PC-9 (cell line): ENCODE measurements around the gene KRT3. TPM values are rescaled to one million over a fixed set of nuclear protein-coding genes. Genes with fewer than 3 reads are reported as not detected.

Experiments used
- BruUV-seq: library from RNA; stranded (reverse); fragments of 400-500 nt; replicated peaks from 2 replicates; lab custom pipeline; 2021; lab: Mats Ljungman, UMichigan
- CTCF ChIA-PET: fragments of 300-600 bp; sonication (Branson Sonifier 250); formaldehyde crosslinking; loops from one replicate; lab custom pipeline; 2022; ENCODE audit warnings: antibody characterized with exemption; lab: Charles Lee
- POLR2A ChIA-PET: fragments of 300-600 bp; sonication (Branson Sonifier 250); formaldehyde crosslinking; loops from one replicate; lab custom pipeline; 2022; ENCODE audit warnings: antibody characterized with exemption; ENCODE audit not compliant: unreplicated experiment; lab: Charles Lee
- DNase-seq, 2 experiments: peaks; one replicate each; pipeline versions ENCODE4 v3.0.0 to v3.0.0-alpha.2; 2015 to 2022; ENCODE audit warnings: mixed read lengths in 1 of 2
- H2AFZ ChIP-seq: fragments of 200-600 bp; sonication (generic); 2 replicates; pipeline ENCODE4 v1.8.1; 2017; ENCODE audit warnings: antibody characterized with exemption
- H3F3A ChIP-seq: fragments of 200-600 bp; sonication (generic); 2 replicates; pipeline ENCODE4 v1.8.1; 2017; ENCODE audit warnings: antibody characterized with exemption, mild to moderate bottlenecking, low read depth; ENCODE audit not compliant: insufficient read depth
- H3K27ac ChIP-seq: fragments of 200-600 bp; sonication (generic); 2 replicates; pipeline ENCODE4 v1.6.1; 2016; ENCODE audit warnings: mixed run types
- H3K27me3 ChIP-seq: fragments of 200-600 bp; sonication (generic); 2 replicates; pipeline ENCODE4 v1.6.1; 2016; ENCODE audit warnings: low read depth, mixed run types; ENCODE audit not compliant: insufficient read depth
- H3K36me3 ChIP-seq: fragments of 200-600 bp; sonication (generic); 2 replicates; pipeline ENCODE4 v1.6.1; 2016; ENCODE audit warnings: low read depth, mixed run types
- H3K4me1 ChIP-seq: fragments of 200-600 bp; sonication (generic); replicated peaks from 2 replicates; pipeline ENCODE4 v1.6.1; 2016; ENCODE audit warnings: mixed run types; ENCODE audit not compliant: insufficient read depth
- H3K4me2 ChIP-seq: fragments of 200-600 bp; sonication (generic); 2 replicates; pipeline ENCODE4 v1.6.1; 2017; ENCODE audit warnings: mixed run types
- H3K4me3 ChIP-seq: fragments of 200-600 bp; sonication (generic); 2 replicates; pipeline ENCODE4 v1.6.1; 2016; ENCODE audit warnings: mixed run types
- H3K79me2 ChIP-seq: fragments of 200-600 bp; sonication (generic); 2 replicates; pipeline ENCODE4 v1.6.1; 2017; ENCODE audit warnings: low read depth, mixed run types
- H3K9me2 ChIP-seq: fragments of 200-600 bp; sonication (generic); 2 replicates; pipeline ENCODE4 v1.8.1; 2017; ENCODE audit warnings: mild to moderate bottlenecking; ENCODE audit not compliant: insufficient read depth
- H3K9me3 ChIP-seq: fragments of 200-600 bp; sonication (generic); 2 replicates; pipeline ENCODE4 v1.8.1; 2016; ENCODE audit warnings: low read depth; ENCODE audit not compliant: insufficient read depth
- H4K20me1 ChIP-seq: fragments of 200-600 bp; sonication (generic); 2 replicates; pipeline ENCODE4 v1.8.1; 2017; ENCODE audit not compliant: insufficient read depth
- CTCF ChIP-seq: fragments of 200-600 bp; sonication (generic); conservative IDR thresholded peaks from 2 replicates; pipeline ENCODE4 v1.6.1; 2017; ENCODE audit warnings: mixed run types, antibody characterized with exemption, mild to moderate bottlenecking, moderate library complexity
- EZH2 ChIP-seq: fragments of 200-600 bp; sonication (generic); IDR thresholded peaks from 2 replicates; pipeline ENCODE4 v1.8.0; 2017; ENCODE audit warnings: antibody characterized with exemption, low read depth
- intact Hi-C: fragments of 100-400 bp; cut with micrococcal nuclease; formaldehyde crosslinking; loops from one replicate; pipeline ENCODE4 v1.10.0; 2022; ENCODE audit not compliant: unreplicated experiment
- total RNA-seq: library from RNA; stranded (reverse); gene quantifications from 2 replicates; pipeline ENCODE4 v1.2.3, GENCODE V29; 2021

The KRT3 gene
- total RNA-seq, 1 experiment from 2014 or later, result 0.24 TPM

- CTCF ChIA-PET, result no interaction called here
These were observed 51.3 kb downstream of the KRT3 start for GRCh38 chr12:52744493-52745156.

GRCh38 chr12:52742822-52743457 lies 53.0 kb downstream of the KRT3 start:
- ChIA-PET POLR2A (no interaction called here), CTCF (no interaction called here)
- H3K79me2 ChIP-seq, result no peaks in the 10 kb centered on the region
- H3K36me3 ChIP-seq, result no peaks in the 10 kb centered on the region
- BruUV-seq, result no TSS peak
- no peak for DNase-seq
- no peak overlapping the region for H3K27ac ChIP-seq
- H4K20me1 ChIP-seq, result no peaks in the 10 kb centered on the region
- H3K4me2 ChIP-seq, result no peak overlapping the region
- no peak overlapping the region for H3K4me3 ChIP-seq
- H3K9me2 ChIP-seq, result no peaks in the 10 kb centered on the region
- intact Hi-C loops, result loop anchor here (5.0 kb wide), 1 partner anchor 124 kb away; no protein-coding TSS in a partner anchor
- no peak for TF ChIP-seq EZH2
- no peak for TF ChIP-seq CTCF
- no peaks in the 10 kb centered on the region for H3K9me3 ChIP-seq
- no peaks in the 10 kb centered on the region for H3F3A ChIP-seq
- no peaks in the 10 kb centered on the region for H3K27me3 ChIP-seq
- no peaks in the 10 kb centered on the region for H3K4me1 ChIP-seq
- no peak overlapping the region for H2AFZ ChIP-seq

More at GRCh38 chr12:52744493-52745156, 51.3 kb downstream of the KRT3 start:
- Histone ChIP-seq H4K20me1 (no peaks in the 10 kb centered on the region), H3K4me2 (no peak overlapping the region), H3K27me3 (no peaks in the 10 kb centered on the region), H2AFZ (no peak overlapping the region), H3K9me2 (no peaks in the 10 kb centered on the region), H3K4me1 (no peaks in the 10 kb centered on the region), H3K36me3 (no peaks in the 10 kb centered on the region), H3K9me3 (no peaks in the 10 kb centered on the region), H3F3A (no peaks in the 10 kb centered on the region), H3K79me2 (no peaks in the 10 kb centered on the region), H3K27ac (no peak overlapping the region), H3K4me3 (no peak overlapping the region)
- no TSS peak for BruUV-seq
- intact Hi-C loops, result loop anchor here (5.0 kb wide), 1 partner anchor 123 kb away; no protein-coding TSS in a partner anchor
- no peak for TF ChIP-seq EZH2
- TF ChIP-seq CTCF, result no peak
- POLR2A ChIA-PET, result no interaction called here
- DNase-seq, result no peak

GRCh38 chr12:52742196-52742580 lies 53.7 kb downstream of the KRT3 start:
- Histone ChIP-seq H3K79me2 (no peaks in the 10 kb centered on the region), H3K4me1 (no peaks in the 10 kb centered on the region), H4K20me1 (no peaks in the 10 kb centered on the region), H3K9me2 (no peaks in the 10 kb centered on the region), H3K9me3 (no peaks in the 10 kb centered on the region), H3K27me3 (no peaks in the 10 kb centered on the region), H3K4me2 (no peak overlapping the region), H3K4me3 (no peak overlapping the region), H3F3A (no peaks in the 10 kb centered on the region), H3K36me3 (no peaks in the 10 kb centered on the region), H3K27ac (no peak overlapping the region), H2AFZ (no peak overlapping the region)
- ChIA-PET POLR2A (no interaction called here), CTCF (no interaction called here)
- intact Hi-C loops, result loop anchor here (5.0 kb wide), 1 partner anchor 125 kb away; no protein-coding TSS in a partner anchor
- DNase-seq, result no peak
- TF ChIP-seq EZH2, result no peak
- no peak for TF ChIP-seq CTCF
- BruUV-seq, result no TSS peak
